ENCODE results near the gene ZNHIT1.

DNA sequence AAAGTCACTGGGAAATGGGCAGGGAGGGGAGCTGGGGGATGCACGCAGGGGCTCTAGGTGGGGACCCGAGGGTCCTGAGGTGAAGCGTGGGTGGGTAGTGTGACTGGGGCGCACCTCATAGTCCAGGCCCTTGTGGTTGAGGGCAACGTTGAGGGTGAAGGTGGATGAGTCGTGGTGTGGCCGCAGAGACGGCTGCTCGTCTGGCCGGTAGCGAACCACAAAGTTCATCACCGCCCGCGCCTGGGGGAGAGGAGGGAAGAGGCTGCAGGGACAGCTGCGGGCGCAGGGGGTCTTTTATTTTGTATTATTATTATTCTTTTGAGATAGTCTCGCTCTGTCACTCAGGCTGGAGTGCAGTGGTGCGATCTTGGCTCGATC lies 11.3 kb upstream of the ZNHIT1 start:
- TF ChIP-seq, protein P1, sequence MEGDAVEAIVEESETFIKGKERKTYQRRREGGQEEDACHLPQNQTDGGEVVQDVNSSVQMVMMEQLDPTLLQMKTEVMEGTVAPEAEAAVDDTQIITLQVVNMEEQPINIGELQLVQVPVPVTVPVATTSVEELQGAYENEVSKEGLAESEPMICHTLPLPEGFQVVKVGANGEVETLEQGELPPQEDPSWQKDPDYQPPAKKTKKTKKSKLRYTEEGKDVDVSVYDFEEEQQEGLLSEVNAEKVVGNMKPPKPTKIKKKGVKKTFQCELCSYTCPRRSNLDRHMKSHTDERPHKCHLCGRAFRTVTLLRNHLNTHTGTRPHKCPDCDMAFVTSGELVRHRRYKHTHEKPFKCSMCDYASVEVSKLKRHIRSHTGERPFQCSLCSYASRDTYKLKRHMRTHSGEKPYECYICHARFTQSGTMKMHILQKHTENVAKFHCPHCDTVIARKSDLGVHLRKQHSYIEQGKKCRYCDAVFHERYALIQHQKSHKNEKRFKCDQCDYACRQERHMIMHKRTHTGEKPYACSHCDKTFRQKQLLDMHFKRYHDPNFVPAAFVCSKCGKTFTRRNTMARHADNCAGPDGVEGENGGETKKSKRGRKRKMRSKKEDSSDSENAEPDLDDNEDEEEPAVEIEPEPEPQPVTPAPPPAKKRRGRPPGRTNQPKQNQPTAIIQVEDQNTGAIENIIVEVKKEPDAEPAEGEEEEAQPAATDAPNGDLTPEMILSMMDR (IDR thresholded peaks at IDR 0.05): no peak
- TF ChIP-seq POLR2A (IDR thresholded peaks at IDR 0.05) (no peak), EP300 (IDR thresholded peaks at IDR 0.05) (no peak)
